Measurements from ENCODE around the gene RETSAT. TPM values are rescaled to one million over a fixed set of nuclear protein-coding genes. Genes with fewer than 3 reads are reported as not detected.

RETSAT gene
- total and polyA plus RNA-seq, 2 of the 13 experiments (the other 11 are each of a cell fraction or from before 2014, with no cell fraction given) = 46.7 to 61.0 TPM

DNA sequence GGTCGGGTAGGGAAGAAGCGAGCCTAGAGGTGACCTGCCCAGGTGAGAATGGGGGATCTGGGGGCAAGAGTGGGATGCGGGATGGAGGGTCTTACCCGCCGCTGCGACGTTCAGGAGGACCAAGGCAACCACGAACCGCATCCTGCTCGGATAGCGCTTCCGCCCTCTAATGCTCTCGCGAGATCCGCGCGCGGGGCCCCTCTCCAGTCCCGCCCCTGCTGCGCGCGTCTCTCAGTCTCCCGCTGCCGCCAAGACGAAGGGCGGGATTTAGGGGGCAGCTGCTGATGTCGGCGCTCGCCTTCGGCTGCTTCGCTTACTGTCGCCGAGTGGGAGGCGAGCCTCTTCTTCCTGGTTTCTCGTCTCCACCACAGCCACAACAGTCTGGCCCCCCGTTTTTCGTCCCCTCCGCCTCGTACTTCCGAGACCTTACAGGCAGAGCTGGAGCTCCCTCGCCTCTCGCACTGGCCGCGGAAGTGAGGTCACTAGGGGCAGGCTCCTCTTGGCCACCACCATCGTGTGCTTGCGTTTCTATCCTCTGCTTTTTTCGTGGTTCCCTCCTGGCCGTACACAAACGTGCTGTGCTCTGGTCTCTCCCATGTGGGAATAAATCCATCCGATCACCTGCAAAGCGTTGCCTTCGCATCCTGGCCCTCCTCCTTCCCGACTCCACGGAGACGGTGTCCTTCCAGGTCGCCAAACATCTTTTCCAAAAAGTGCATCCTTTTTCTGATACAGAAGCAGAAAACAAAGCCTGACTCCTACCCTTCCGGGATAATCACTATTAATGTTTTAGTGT lies 26.3 kb downstream of the RETSAT start, which contains the start of gene TGOLN2 (continued):
- TF ChIP-seq ZNF776 (CRISPR knock-in tag; IDR thresholded peaks at IDR 0.05) = peak; percentile 90
- peak; percentile 87 for TF ChIP-seq CREM (IDR thresholded peaks at IDR 0.05)
- no peak for TF ChIP-seq CREM (CRISPR knock-in tag; IDR thresholded peaks at IDR 0.05)
- peak; percentile 78 for TF ChIP-seq ZNF768 (CRISPR knock-in tag; IDR thresholded peaks at IDR 0.05)
- peak; percentile 68; the same call in 1 of the 2 replicates for TF ChIP-seq ZNF777 (CRISPR knock-in tag; IDR thresholded peaks at IDR 0.05)
- TF ChIP-seq POLR2G (IDR thresholded peaks at IDR 0.05; ENCODE audit: low read depth, low read length) = peak; percentile 99
- TF ChIP-seq, protein P1, sequence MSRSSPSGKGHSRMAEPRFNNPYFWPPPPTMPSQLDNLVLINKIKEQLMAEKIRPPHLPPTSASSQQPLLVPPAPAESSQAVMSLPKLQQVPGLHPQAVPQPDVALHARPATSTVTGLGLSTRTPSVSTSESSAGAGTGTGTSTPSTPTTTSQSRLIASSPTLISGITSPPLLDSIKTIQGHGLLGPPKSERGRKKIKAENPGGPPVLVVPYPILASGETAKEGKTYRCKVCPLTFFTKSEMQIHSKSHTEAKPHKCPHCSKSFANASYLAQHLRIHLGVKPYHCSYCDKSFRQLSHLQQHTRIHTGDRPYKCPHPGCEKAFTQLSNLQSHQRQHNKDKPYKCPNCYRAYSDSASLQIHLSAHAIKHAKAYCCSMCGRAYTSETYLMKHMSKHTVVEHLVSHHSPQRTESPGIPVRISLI (CRISPR knock-in tag; IDR thresholded peaks at IDR 0.05; ENCODE audit: borderline replicate concordance) = peak; percentile 80; the same call in 1 of the 2 replicates
- TF ChIP-seq KDM1A (CRISPR knock-in tag; IDR thresholded peaks at IDR 0.05) = no peak
- TF ChIP-seq, protein P2, sequence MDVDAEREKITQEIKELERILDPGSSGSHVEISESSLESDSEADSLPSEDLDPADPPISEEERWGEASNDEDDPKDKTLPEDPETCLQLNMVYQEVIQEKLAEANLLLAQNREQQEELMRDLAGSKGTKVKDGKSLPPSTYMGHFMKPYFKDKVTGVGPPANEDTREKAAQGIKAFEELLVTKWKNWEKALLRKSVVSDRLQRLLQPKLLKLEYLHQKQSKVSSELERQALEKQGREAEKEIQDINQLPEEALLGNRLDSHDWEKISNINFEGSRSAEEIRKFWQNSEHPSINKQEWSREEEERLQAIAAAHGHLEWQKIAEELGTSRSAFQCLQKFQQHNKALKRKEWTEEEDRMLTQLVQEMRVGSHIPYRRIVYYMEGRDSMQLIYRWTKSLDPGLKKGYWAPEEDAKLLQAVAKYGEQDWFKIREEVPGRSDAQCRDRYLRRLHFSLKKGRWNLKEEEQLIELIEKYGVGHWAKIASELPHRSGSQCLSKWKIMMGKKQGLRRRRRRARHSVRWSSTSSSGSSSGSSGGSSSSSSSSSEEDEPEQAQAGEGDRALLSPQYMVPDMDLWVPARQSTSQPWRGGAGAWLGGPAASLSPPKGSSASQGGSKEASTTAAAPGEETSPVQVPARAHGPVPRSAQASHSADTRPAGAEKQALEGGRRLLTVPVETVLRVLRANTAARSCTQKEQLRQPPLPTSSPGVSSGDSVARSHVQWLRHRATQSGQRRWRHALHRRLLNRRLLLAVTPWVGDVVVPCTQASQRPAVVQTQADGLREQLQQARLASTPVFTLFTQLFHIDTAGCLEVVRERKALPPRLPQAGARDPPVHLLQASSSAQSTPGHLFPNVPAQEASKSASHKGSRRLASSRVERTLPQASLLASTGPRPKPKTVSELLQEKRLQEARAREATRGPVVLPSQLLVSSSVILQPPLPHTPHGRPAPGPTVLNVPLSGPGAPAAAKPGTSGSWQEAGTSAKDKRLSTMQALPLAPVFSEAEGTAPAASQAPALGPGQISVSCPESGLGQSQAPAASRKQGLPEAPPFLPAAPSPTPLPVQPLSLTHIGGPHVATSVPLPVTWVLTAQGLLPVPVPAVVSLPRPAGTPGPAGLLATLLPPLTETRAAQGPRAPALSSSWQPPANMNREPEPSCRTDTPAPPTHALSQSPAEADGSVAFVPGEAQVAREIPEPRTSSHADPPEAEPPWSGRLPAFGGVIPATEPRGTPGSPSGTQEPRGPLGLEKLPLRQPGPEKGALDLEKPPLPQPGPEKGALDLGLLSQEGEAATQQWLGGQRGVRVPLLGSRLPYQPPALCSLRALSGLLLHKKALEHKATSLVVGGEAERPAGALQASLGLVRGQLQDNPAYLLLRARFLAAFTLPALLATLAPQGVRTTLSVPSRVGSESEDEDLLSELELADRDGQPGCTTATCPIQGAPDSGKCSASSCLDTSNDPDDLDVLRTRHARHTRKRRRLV (CRISPR knock-in tag; IDR thresholded peaks at IDR 0.05) = peak; percentile 86; the same call in 1 of the 2 replicates
- TF ChIP-seq TCF12 (IDR thresholded peaks at IDR 0.05) = no peak
- TF ChIP-seq TCF12 (CRISPR knock-in tag; IDR thresholded peaks at IDR 0.05) = 0 out of 2 replicates have a peak, but pooled peaks have one; percentile 68
- TF ChIP-seq ZNF251 (CRISPR knock-in tag; IDR thresholded peaks at IDR 0.05) = no peak
- TF ChIP-seq, protein P3, sequence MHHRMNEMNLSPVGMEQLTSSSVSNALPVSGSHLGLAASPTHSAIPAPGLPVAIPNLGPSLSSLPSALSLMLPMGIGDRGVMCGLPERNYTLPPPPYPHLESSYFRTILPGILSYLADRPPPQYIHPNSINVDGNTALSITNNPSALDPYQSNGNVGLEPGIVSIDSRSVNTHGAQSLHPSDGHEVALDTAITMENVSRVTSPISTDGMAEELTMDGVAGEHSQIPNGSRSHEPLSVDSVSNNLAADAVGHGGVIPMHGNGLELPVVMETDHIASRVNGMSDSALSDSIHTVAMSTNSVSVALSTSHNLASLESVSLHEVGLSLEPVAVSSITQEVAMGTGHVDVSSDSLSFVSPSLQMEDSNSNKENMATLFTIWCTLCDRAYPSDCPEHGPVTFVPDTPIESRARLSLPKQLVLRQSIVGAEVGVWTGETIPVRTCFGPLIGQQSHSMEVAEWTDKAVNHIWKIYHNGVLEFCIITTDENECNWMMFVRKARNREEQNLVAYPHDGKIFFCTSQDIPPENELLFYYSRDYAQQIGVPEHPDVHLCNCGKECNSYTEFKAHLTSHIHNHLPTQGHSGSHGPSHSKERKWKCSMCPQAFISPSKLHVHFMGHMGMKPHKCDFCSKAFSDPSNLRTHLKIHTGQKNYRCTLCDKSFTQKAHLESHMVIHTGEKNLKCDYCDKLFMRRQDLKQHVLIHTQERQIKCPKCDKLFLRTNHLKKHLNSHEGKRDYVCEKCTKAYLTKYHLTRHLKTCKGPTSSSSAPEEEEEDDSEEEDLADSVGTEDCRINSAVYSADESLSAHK (CRISPR knock-in tag; IDR thresholded peaks at IDR 0.05; ENCODE audit: borderline replicate concordance) = peak; percentile 84; the same call in 1 of the 2 replicates
- no peak for TF ChIP-seq NFIB (CRISPR knock-in tag; IDR thresholded peaks at IDR 0.05; ENCODE audit: borderline replicate concordance)
- TF ChIP-seq ZNF703 (CRISPR knock-in tag; IDR thresholded peaks at IDR 0.05; ENCODE audit: borderline replicate concordance) = peak; percentile 66; the same call in 1 of the 2 replicates
- TF ChIP-seq NFE2L1 (CRISPR knock-in tag; IDR thresholded peaks at IDR 0.05; ENCODE audit: borderline replicate concordance) = peak; percentile 87
- TF ChIP-seq, protein P4, sequence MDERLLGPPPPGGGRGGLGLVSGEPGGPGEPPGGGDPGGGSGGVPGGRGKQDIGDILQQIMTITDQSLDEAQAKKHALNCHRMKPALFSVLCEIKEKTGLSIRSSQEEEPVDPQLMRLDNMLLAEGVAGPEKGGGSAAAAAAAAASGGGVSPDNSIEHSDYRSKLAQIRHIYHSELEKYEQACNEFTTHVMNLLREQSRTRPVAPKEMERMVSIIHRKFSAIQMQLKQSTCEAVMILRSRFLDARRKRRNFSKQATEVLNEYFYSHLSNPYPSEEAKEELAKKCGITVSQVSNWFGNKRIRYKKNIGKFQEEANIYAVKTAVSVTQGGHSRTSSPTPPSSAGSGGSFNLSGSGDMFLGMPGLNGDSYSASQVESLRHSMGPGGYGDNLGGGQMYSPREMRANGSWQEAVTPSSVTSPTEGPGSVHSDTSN (CRISPR knock-in tag; IDR thresholded peaks at IDR 0.05) = no peak
- TF ChIP-seq ZNF33A (CRISPR knock-in tag; IDR thresholded peaks at IDR 0.05; ENCODE audit: borderline replicate concordance) = no peak
- TF ChIP-seq ZNF7 (CRISPR knock-in tag; IDR thresholded peaks at IDR 0.05) = 0 out of 2 replicates have a peak, but pooled peaks have one; percentile 13
- peak; percentile 60; the same call in 1 of the 2 replicates for TF ChIP-seq FOSL1 (CRISPR knock-in tag; IDR thresholded peaks at IDR 0.05; ENCODE audit: borderline replicate concordance)

Measured in HepG2 (cell line).